Smooth muscle cell (in vitro differentiated cells): ENCODE data around the gene PPM1L. TPM values are rescaled to one million over a fixed set of nuclear protein-coding genes. Genes with fewer than 3 reads are reported as not detected.

Source experiments
- DNase-seq: peaks from one replicate; lab custom pipeline; 2025; ENCODE audit not compliant: unreplicated experiment; lab: John Stamatoyannopoulos, UW
- H2AFZ ChIP-seq: fragments of 200-600 bp; sonication (generic); 2 replicates; pipeline ENCODE4 v1.6.0; 2016; ENCODE audit warnings: antibody characterized with exemption, low read depth, mild to moderate bottlenecking
- H3F3A ChIP-seq: fragments of 200-600 bp; sonication (generic); 2 replicates; pipeline ENCODE4 v1.6.0; 2017; ENCODE audit warnings: antibody characterized with exemption, low read depth
- H3K27ac ChIP-seq: fragments of 200-600 bp; sonication (generic); 2 replicates; pipeline ENCODE4 v1.5.1; 2016; ENCODE audit warnings: low read depth, mild to moderate bottlenecking
- H3K27me3 ChIP-seq: fragments of 200-600 bp; sonication (generic); 2 replicates; pipeline ENCODE4 v1.6.1; 2016; ENCODE audit warnings: low read depth, mild to moderate bottlenecking
- H3K36me3 ChIP-seq: fragments of 200-600 bp; sonication (generic); 2 replicates; pipeline ENCODE4 v1.5.1; 2016; ENCODE audit warnings: low read depth
- H3K4me1 ChIP-seq: fragments of 200-600 bp; sonication (generic); 2 replicates; pipeline ENCODE4 v1.5.1; 2016; ENCODE audit warnings: low read depth
- H3K4me2 ChIP-seq: fragments of 200-600 bp; sonication (generic); 2 replicates; pipeline ENCODE4 v1.6.0; 2016; ENCODE audit warnings: mild to moderate bottlenecking
- H3K4me3 ChIP-seq: fragments of 200-600 bp; sonication (generic); 2 replicates; pipeline ENCODE4 v1.5.1; 2016; ENCODE audit warnings: mild to moderate bottlenecking
- H3K79me2 ChIP-seq: fragments of 200-600 bp; sonication (generic); 2 replicates; pipeline ENCODE4 v1.6.0; 2016; ENCODE audit warnings: low read depth, mild to moderate bottlenecking
- H3K9ac ChIP-seq: fragments of 200-600 bp; sonication (generic); 2 replicates; pipeline ENCODE4 v1.6.0; 2016; ENCODE audit warnings: low read depth
- H3K9me3 ChIP-seq: fragments of 200-600 bp; sonication (generic); replicated peaks from 2 replicates; pipeline ENCODE4 v1.5.1; 2016; ENCODE audit warnings: low read depth
- H4K20me1 ChIP-seq: fragments of 200-600 bp; sonication (generic); 2 replicates; pipeline ENCODE4 v1.6.0; 2016; ENCODE audit warnings: low read depth
- CTCF ChIP-seq: fragments of 200-600 bp; sonication (generic); IDR thresholded peaks from 2 replicates; pipeline ENCODE4 v1.5.1; 2017; ENCODE audit warnings: borderline replicate concordance, mild to moderate bottlenecking, antibody characterized with exemption; ENCODE audit not compliant: insufficient read depth, poor library complexity, severe bottlenecking
- WGBS: methylation state at CpG from one replicate; pipeline ENCODE4 v1.1.7; 2016; ENCODE audit warnings: low lambda C conversion rate; 5-methylcytosine and 5-hydroxymethylcytosine counted together
- polyA plus RNA-seq: library from polyadenylated mRNA; unstranded; fragments of >200 nt; fragmentation: Nextera tagmentation; extraction: Ambion mirVana; gene quantifications from 2 replicates; pipeline ENCODE4 v1.2.1, GENCODE V29; 2016
- total RNA-seq: library from RNA; depleted of rRNA; stranded (reverse); fragments of >200 nt; gene quantifications from 2 replicates; pipeline ENCODE4 v1.2.3, GENCODE V29; 2014

PPM1L gene
- total and polyA plus RNA-seq, 2 experiments from 2014 or later = 0.14 to 1.9 TPM

- WGBS = 93% methylated on average over 2 of the region's 2 CpGs
These were observed 194.5 kb downstream of the PPM1L start for GRCh38 chr3:160950542-160950941.

DNA sequence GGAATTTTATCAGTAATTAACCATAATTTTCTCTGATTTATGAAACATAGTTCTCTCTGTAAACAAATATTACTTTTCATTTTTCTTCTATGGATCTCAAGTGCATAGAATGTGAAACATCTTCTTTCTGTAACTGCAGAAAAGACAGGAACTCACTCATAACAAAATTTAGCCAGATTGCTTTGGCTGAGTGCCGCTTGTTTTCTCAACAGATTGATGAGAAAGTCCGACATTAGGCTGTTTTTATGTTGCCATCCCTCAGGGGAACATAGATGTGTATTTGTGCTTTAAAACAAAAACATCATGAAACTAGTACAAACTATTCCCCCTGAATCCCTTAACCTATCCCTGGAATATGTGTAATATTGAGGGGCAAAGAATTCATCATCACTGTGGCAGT, 194.9 kb downstream of the PPM1L start:
- TF ChIP-seq CTCF = no peak
- H3K36me3 ChIP-seq = no peaks in the 10 kb centered on the region
- WGBS = 98% methylated on average over 2 of the region's 2 CpGs

More at GRCh38 chr3:160950542-160950941, 194.5 kb downstream of the PPM1L start:
- H3K79me2 ChIP-seq = no peaks in the 10 kb centered on the region
- no peaks in the 10 kb centered on the region for H3K36me3 ChIP-seq
- H3K27me3 ChIP-seq = no peaks in the 10 kb centered on the region
- no peaks in the 10 kb centered on the region for H3K4me1 ChIP-seq
- no peak for TF ChIP-seq CTCF
- no peak for DNase-seq
- no peak overlapping the region for H3K9ac ChIP-seq
- H3K4me2 ChIP-seq = no peak overlapping the region
- H3K9me3 ChIP-seq = no peaks in the 10 kb centered on the region
- no peaks in the 10 kb centered on the region for H4K20me1 ChIP-seq
- no peak overlapping the region for H2AFZ ChIP-seq
- no peak overlapping the region for H3K4me3 ChIP-seq
- H3F3A ChIP-seq = no peaks in the 10 kb centered on the region
- H3K27ac ChIP-seq = no peak overlapping the region

DNA sequence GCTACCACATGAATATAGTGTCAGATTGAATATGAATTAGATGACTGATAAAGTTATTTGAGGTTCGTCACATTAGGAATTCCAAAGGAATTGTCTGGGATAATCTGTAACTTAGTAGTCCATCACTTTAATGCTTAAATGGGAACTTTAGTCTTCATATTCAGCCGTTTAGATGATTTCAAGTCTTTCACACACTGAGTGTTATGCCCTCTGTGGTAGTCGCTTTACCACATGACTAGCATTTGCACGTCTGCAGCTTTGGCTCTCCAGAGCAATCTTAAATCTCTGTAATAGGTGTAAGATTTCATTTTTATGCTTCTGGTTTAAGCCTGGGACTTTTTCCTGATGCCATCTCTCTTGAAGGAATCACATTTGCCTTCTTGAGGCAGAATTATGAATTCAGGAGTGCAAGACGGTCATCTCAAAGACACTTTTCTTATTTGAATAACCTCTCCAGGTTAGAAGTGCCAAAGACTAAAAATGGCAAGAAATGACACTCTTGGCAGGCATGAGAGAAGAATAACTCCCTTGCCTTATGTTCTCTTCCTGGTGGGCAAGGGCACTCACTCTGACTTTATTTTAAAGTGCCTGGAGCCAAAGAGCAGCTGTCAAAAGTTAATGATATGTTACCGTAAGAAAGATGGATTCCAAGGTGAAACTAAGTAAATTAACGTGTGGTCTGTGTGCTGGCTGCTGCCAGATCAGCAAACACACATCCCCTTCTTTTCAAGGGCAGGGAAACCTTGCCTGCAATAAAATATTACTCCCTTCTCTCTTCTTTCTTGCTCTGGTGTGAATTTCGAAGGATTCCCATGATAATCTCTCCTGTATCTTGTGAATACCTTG, 195.8 kb downstream of the PPM1L start:
- TF ChIP-seq CTCF = no peak
- H3K9ac ChIP-seq = no peak overlapping the region
- H3K9me3 ChIP-seq = no peaks in the 10 kb centered on the region
- H3K79me2 ChIP-seq = no peaks in the 10 kb centered on the region
- no peak overlapping the region for H2AFZ ChIP-seq
- H3K4me3 ChIP-seq = no peak overlapping the region
- no peaks in the 10 kb centered on the region for H3K4me1 ChIP-seq
- no peak overlapping the region for H3K27ac ChIP-seq
- H3K27me3 ChIP-seq = no peaks in the 10 kb centered on the region
- H3K36me3 ChIP-seq = no peaks in the 10 kb centered on the region
- no peak overlapping the region for H3K4me2 ChIP-seq
- no peaks in the 10 kb centered on the region for H3F3A ChIP-seq
- 75% methylated on average over 8 of the region's 8 CpGs for WGBS
- no peak for DNase-seq
- H4K20me1 ChIP-seq = no peaks in the 10 kb centered on the region

More for the DNA sequence above, 194.9 kb downstream of the PPM1L start:
- H3F3A ChIP-seq = no peaks in the 10 kb centered on the region
- H3K4me1 ChIP-seq = no peaks in the 10 kb centered on the region
- H3K9ac ChIP-seq = no peak overlapping the region
- H2AFZ ChIP-seq = no peak overlapping the region
- H3K4me3 ChIP-seq = no peak overlapping the region
- no peaks in the 10 kb centered on the region for H4K20me1 ChIP-seq
- no peak for DNase-seq
- H3K4me2 ChIP-seq = no peak overlapping the region
- H3K9me3 ChIP-seq = no peaks in the 10 kb centered on the region
- H3K27ac ChIP-seq = no peak overlapping the region
- H3K27me3 ChIP-seq = no peaks in the 10 kb centered on the region
- H3K79me2 ChIP-seq = no peaks in the 10 kb centered on the region

DNA sequence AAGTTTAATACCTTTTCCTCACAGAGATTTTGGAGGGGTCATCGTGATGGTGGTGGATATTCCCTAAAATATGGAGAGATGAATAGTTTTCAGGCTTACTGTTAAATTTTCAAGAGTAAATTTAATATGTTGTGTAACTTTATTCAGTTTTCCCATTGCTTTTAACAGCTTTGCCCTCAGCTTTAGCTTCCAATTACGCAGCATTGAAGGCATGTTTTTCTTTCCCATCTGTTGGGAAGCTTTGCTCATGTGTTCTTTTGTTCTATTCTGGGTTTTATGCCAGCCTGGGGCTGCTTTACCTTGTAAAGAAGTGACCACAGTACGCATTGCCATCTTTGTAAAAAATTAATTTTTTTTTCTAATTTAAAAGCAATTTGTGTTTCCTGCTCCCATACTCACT, 197.7 kb downstream of the PPM1L start:
- no peak overlapping the region for H3K27ac ChIP-seq
- no peaks in the 10 kb centered on the region for H3F3A ChIP-seq
- no peak overlapping the region for H2AFZ ChIP-seq
- no peaks in the 10 kb centered on the region for H3K36me3 ChIP-seq
- no peaks in the 10 kb centered on the region for H3K4me1 ChIP-seq
- H4K20me1 ChIP-seq = no peaks in the 10 kb centered on the region
- no peaks in the 10 kb centered on the region for H3K9me3 ChIP-seq
- TF ChIP-seq CTCF = no peak
- no peak overlapping the region for H3K4me2 ChIP-seq
- no peak overlapping the region for H3K9ac ChIP-seq
- no peak for DNase-seq
- no peaks in the 10 kb centered on the region for H3K27me3 ChIP-seq
- no peak overlapping the region for H3K4me3 ChIP-seq
- 83% methylated on average over 3 of the region's 3 CpGs for WGBS
- no peaks in the 10 kb centered on the region for H3K79me2 ChIP-seq
